ENCODE measurements around the gene PSMB2. TPM values are rescaled to one million over a fixed set of nuclear protein-coding genes. Genes with fewer than 3 reads are reported as not detected.

PSMB2 gene
- total RNA-seq, 1 donor from 2014 or later = 44.1 TPM

DNA sequence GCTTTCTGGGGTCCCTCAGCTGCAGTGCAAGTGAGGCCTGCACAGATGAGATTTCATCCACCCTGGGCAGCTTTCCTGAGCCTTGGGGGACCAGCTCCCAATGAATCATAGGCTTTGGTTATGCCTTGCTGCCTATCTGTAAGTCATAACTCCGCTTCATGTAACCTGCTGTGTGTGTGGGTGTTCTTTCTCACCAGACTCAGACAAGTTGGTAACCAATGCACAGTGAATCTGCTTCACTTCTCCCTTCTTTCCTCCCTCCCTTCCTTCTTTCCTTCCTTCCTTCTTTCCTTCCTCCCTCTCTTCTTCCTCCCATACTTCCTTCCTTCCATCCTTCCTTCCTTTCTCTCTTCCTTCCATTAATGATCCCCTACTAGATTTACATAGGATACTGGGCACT lies 34.4 kb upstream of the PSMB2 start:
- Histone ChIP-seq H3K27me3 (peaks cover 13% of the 10 kb centered on the region), H3K4me3 (no peak overlapping the region), H3K36me3 (no peaks in the 10 kb centered on the region), H3K27ac (no peak overlapping the region), H3K9me3 (no peaks in the 10 kb centered on the region), H3K4me1 (no peaks in the 10 kb centered on the region)
- DNase-seq (no peak), ATAC-seq (no peak)
- intact Hi-C loops (cut with DNase I) = no loop called here
- TF ChIP-seq, protein P1, sequence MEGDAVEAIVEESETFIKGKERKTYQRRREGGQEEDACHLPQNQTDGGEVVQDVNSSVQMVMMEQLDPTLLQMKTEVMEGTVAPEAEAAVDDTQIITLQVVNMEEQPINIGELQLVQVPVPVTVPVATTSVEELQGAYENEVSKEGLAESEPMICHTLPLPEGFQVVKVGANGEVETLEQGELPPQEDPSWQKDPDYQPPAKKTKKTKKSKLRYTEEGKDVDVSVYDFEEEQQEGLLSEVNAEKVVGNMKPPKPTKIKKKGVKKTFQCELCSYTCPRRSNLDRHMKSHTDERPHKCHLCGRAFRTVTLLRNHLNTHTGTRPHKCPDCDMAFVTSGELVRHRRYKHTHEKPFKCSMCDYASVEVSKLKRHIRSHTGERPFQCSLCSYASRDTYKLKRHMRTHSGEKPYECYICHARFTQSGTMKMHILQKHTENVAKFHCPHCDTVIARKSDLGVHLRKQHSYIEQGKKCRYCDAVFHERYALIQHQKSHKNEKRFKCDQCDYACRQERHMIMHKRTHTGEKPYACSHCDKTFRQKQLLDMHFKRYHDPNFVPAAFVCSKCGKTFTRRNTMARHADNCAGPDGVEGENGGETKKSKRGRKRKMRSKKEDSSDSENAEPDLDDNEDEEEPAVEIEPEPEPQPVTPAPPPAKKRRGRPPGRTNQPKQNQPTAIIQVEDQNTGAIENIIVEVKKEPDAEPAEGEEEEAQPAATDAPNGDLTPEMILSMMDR (IDR thresholded peaks at IDR 0.05) = no peak

DNA sequence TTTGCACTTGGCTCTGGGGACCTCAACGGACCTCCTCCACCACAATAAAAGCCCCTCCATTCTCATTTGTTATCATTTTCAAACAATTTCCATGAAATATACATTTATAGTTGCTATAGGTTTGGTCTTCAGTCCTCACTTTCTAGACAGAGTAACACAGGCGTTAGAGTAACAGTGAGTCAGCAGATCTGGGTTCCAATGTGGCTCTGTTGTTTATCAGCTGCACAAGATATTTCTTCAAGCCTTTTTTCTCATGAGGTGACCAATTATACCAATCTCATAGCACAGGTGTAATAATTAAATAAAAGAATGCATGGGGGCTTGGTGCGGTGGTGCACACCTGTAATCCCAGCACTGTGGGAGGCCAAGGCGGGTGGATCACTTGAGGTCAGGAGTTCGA lies 32.8 kb upstream of the PSMB2 start:
- Histone ChIP-seq H3K27me3 (peaks cover 20% of the 10 kb centered on the region), H3K9me3 (no peaks in the 10 kb centered on the region), H3K36me3 (no peaks in the 10 kb centered on the region), H3K4me3 (no peak overlapping the region), H3K27ac (no peak overlapping the region), H3K4me1 (no peaks in the 10 kb centered on the region)
- intact Hi-C loops (cut with DNase I) = no loop called here
- TF ChIP-seq, protein P1 (IDR thresholded peaks at IDR 0.05) = no peak
- DNase-seq (no peak), ATAC-seq (no peak)

DNA sequence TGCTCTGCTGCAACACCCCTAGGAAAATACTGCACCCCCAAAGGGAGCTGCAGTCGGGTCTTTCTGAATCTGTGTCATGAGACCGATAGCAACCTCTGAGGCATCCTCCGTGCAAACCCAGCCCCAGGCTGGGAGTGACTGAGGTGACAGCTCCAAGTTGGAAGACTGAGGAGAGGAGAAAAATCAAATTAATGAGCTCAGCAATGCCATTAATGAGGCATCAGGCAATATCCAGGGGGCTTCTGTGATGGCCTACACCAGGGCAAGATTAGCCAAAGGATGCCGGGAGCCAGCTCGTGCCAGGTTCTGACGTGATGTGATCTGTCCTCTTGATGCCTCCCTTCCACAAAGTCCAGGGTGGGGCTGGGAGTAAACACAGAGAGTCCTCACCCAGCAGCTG lies 30.8 kb upstream of the PSMB2 start:
- intact Hi-C loops (cut with DNase I) = no loop called here
- ATAC-seq (no peak), DNase-seq (no peak)
- Histone ChIP-seq H3K4me1 (no peaks in the 10 kb centered on the region), H3K9me3 (no peaks in the 10 kb centered on the region), H3K27ac (no peak overlapping the region), H3K27me3 (peaks cover 26% of the 10 kb centered on the region), H3K4me3 (no peak overlapping the region), H3K36me3 (no peaks in the 10 kb centered on the region)
- TF ChIP-seq, protein P1 (IDR thresholded peaks at IDR 0.05) = no peak

DNA sequence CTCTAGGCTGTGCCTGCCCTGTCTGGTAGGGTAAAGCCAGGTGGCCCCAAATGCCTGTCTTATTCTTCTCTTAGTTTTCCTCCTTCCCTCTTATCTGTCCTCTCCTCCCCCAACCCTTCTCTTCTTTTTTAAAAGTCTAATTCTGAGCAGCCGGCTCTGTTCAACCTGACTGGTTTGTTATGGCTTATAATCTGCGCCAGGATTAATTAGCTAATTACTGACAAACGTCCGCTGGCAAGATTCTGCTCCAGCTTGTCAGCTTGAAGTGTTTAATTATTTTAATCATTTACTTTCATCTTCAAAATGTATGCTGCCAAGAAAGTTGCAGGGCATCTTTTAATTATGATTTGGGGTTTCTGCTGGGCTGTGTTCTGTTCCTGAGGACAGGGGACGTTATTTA lies 27.2 kb upstream of the PSMB2 start:
- TF ChIP-seq, protein P1 (IDR thresholded peaks at IDR 0.05) = no peak
- H3K9me3 ChIP-seq = no peaks in the 10 kb centered on the region
- ATAC-seq (no peak), DNase-seq (no peak)
- H3K27me3 ChIP-seq = peaks cover 24% of the 10 kb centered on the region
- H3K4me1 ChIP-seq = no peaks in the 10 kb centered on the region
- H3K27ac ChIP-seq = no peak overlapping the region
- intact Hi-C loops (cut with DNase I) = no loop called here
- no peaks in the 10 kb centered on the region for H3K36me3 ChIP-seq
- H3K4me3 ChIP-seq = no peak overlapping the region

DNA sequence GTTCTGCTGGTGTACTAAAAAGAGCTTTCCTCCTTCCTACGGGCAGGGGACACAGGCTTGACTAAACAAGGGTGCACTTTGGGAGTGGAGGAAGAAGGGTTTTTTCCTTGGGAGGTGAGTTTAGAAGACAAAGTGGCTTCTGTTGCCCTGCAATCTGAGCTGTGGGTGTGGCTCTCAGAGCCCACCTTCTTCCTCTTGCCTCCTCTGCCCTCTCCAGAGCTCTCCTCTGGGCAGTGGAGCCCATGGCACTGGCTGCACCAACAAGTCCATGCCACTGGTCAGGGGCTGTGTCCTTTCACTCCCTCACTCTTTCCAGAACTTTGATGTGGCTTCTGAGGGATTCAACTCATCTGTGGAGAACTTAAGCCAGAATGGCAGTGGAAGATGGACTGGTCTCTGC lies 25.6 kb upstream of the PSMB2 start:
- no peaks in the 10 kb centered on the region for H3K4me1 ChIP-seq
- H3K27me3 ChIP-seq = peaks cover 14% of the 10 kb centered on the region
- DNase-seq = no peak
- no peaks in the 10 kb centered on the region for H3K9me3 ChIP-seq
- intact Hi-C loops (cut with DNase I) = no loop called here
- no peak overlapping the region for H3K27ac ChIP-seq
- TF ChIP-seq, protein P1 (IDR thresholded peaks at IDR 0.05) = no peak
- no peaks in the 10 kb centered on the region for H3K36me3 ChIP-seq
- no peak overlapping the region for H3K4me3 ChIP-seq
- no peak for ATAC-seq

DNA sequence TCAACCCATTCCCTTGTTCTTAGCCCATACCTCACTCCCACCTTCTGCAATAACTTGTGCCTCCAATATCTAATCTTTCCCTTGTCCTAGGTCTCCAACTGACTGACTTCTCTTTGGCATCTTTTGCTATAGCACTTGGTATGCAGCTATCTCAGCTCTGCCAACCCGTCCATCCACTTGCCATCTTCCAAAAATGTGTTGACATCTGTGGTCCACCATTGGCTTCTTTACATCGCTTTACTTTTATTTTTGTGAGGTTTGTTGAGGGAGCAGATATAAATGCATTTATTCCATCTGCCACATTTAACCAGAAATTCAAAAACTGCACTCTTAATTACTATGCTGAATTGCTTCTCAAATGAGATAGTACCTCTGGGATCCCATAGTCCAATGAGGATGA lies 24.9 kb upstream of the PSMB2 start:
- H3K4me3 ChIP-seq = no peak overlapping the region
- H3K36me3 ChIP-seq = no peaks in the 10 kb centered on the region
- ATAC-seq (no peak), DNase-seq (no peak)
- peaks cover 13% of the 10 kb centered on the region for H3K27me3 ChIP-seq
- intact Hi-C loops (cut with DNase I) = no loop called here
- no peak overlapping the region for H3K27ac ChIP-seq
- no peaks in the 10 kb centered on the region for H3K9me3 ChIP-seq
- TF ChIP-seq, protein P1 (IDR thresholded peaks at IDR 0.05) = no peak
- no peaks in the 10 kb centered on the region for H3K4me1 ChIP-seq
